ENCODE data around the gene LRRC14B. TPM values are rescaled to one million over a fixed set of nuclear protein-coding genes. Genes with fewer than 3 reads are reported as not detected.

LRRC14B gene
- total RNA-seq, 1 experiment from 2014 or later, result 0.82 TPM

- H3K27ac ChIP-seq (ENCODE audit: low read length), result no peak overlapping the region
- H3K4me3 ChIP-seq (ENCODE audit: low read depth in 2 of 2, low read length in 2 of 2), result no peak overlapping the region
- no peaks in the 10 kb centered on the region for H3K4me1 ChIP-seq (ENCODE audit: control insufficient read depth, insufficient read depth, low read length)
- DNase-seq (ENCODE audit: low read depth, low spot score) (no peak), ATAC-seq (no peak)
- TF ChIP-seq TCF7L2 (IDR thresholded peaks at IDR 0.05; ENCODE audit: low read depth, low read length) (no peak), SIN3A (IDR thresholded peaks at IDR 0.05; ENCODE audit: borderline replicate concordance, insufficient read depth, low read depth, low read length) (no peak), POLR2AphosphoS5 (IDR thresholded peaks at IDR 0.05; ENCODE audit: low read depth, low read length) (no peak), REST (IDR thresholded peaks at IDR 0.05; ENCODE audit: insufficient read depth in 1 of 2, low read depth in 2 of 2, low read length in 1 of 2) (no peak), CTCF (IDR thresholded peaks at IDR 0.05) (no peak)
- H3K27me3 ChIP-seq (ENCODE audit: control insufficient read depth, insufficient read depth, low read length), result peaks cover 2% of the 10 kb centered on the region; the same call in 1 of the 2 replicates
- BruUV-seq (replicated peaks), result no TSS peak
- H3K9me3 ChIP-seq (ENCODE audit: control insufficient read depth, insufficient read depth, low read depth, low read length), result no peaks in the 10 kb centered on the region
- ChIA-PET CTCF (no interaction called here), POLR2A (no interaction called here)
- intact Hi-C loops (cut with micrococcal nuclease; ENCODE audit: unreplicated experiment) (no loop called here), in situ Hi-C loops (cut with HindIII; ENCODE audit: low pct_unique_long_range_greater_than_20kb, low sequenced_read_pairs) (no loop called here)
- H3K36me3 ChIP-seq (ENCODE audit: control insufficient read depth, insufficient read depth, low read length), result no peaks in the 10 kb centered on the region
Observed at GRCh38 chr5:179401-179800, 11.9 kb upstream of the LRRC14B start.

DNA sequence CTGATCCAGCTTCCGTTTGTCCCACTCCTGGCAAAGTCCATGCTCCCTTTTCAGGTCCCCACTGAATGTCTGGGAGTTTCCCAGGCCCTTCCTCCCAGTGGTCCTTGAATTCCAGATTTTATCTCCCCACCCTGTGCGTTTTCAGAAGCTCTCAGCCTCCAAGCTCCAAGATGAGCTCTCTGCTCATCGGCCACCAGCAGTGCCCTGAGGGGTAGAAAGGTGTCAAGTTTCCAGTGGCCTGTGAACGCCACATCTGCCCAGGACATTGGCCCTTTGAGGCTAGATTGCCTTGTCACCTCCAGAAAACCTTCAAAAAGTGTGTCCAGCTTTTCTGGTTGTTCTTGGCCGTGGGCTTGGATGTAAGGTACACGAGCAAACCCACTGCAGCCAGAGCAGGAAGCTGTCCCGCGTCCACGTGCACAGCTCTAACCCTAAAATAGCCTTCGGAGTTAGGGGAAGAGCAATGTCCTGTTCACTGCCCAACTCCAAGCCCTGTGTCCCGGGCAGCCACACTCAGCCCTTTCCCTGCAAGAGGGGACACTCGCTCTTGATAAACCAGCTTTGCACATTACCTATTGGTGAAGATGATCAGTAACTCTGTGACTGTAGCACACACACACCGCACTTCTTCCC is 10.9 kb upstream of the LRRC14B start:
- intact Hi-C loops (cut with micrococcal nuclease; ENCODE audit: unreplicated experiment) (no loop called here), in situ Hi-C loops (cut with HindIII; ENCODE audit: low pct_unique_long_range_greater_than_20kb, low sequenced_read_pairs) (no loop called here)
- no peak for TF ChIP-seq SIN3A (IDR thresholded peaks at IDR 0.05; ENCODE audit: borderline replicate concordance, insufficient read depth, low read depth, low read length)
- TF ChIP-seq CTCF (IDR thresholded peaks at IDR 0.05), result no peak
- TF ChIP-seq POLR2AphosphoS5 (IDR thresholded peaks at IDR 0.05; ENCODE audit: low read depth, low read length), result no peak
- TF ChIP-seq TCF7L2 (IDR thresholded peaks at IDR 0.05; ENCODE audit: low read depth, low read length), result no peak
- ATAC-seq (no peak), DNase-seq (ENCODE audit: low read depth, low spot score) (no peak)
- ChIA-PET CTCF (no interaction called here), POLR2A (interaction anchor here (0.5 kb wide), 1 partner anchor 125 kb away, joined by 3 read pairs; no protein-coding TSS in a partner anchor)
- Histone ChIP-seq H3K9me3 (ENCODE audit: control insufficient read depth, insufficient read depth, low read depth, low read length) (no peaks in the 10 kb centered on the region), H3K36me3 (ENCODE audit: control insufficient read depth, insufficient read depth, low read length) (no peaks in the 10 kb centered on the region), H3K27me3 (ENCODE audit: control insufficient read depth, insufficient read depth, low read length) (peaks cover 2% of the 10 kb centered on the region; the same call in 1 of the 2 replicates), H3K4me3 (ENCODE audit: low read depth in 2 of 2, low read length in 2 of 2) (no peak overlapping the region), H3K4me1 (ENCODE audit: control insufficient read depth, insufficient read depth, low read length) (no peaks in the 10 kb centered on the region), H3K27ac (ENCODE audit: low read length) (no peak overlapping the region)
- BruUV-seq (replicated peaks), result no TSS peak
